HG02938 (cell line): ENCODE results near the gene LHX8.
"Not testable (repeated sequence)": the region's sequence is repeated elsewhere in the genome, so short reads cannot be mapped to it uniquely, and the experiment has no call there.

Experiments used
- ATAC-seq: cut with Tn5 transposase; IDR thresholded peaks from one replicate; pipeline ENCODE4 v1.9.1; 2021; ENCODE audit warnings: mild to moderate bottlenecking, moderate library complexity; ENCODE audit not compliant: unreplicated experiment

LHX8 gene

DNA sequence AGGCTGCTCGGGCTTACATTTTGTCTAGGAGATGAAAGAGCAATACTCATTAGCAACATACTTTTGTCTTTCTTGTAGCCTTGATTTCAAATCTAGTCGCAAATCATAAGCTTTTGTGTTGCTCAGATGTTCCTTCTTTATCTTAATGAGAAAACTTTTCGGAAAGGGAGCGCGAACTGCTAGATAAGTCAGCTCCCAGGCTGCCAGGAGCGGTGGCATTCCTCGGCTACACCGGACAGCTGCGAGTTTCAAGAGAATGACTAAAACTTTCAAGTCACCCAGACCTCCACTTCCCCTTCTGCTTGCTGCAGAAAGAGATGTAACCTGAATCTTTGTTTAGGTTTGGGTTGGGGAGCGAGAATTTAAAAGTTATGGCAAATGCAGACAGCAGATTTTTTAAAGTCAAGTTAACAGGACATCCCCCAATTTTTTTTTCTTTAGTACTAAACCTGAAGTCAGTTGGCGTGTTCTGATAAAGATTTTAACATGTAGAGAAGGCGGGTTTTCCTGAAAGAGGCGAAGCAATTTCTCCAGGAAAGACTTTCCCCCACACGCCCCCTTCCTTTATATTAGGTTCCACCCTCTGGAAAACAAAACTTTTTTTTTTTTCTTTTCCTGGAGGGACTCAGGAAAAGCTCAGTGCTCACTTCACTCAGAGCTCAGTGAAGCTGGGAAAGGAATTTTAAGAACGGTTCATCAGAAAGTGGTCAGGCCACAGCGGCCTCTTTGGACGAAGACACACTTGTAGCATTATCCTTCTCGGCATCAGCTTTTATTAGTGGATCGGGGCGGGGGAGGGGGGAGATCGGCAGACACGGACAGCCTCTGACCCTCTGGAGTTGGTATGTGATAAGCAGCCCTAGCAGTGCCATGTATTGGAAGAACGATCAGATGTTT lies at the start of gene LHX8:
Gene LHX8 (plus strand): TSS at position 639 of the 897 bp plus-strand sequence. CDS start 2,227 bp downstream, outside the sequence.
- ATAC-seq, result no peak

DNA sequence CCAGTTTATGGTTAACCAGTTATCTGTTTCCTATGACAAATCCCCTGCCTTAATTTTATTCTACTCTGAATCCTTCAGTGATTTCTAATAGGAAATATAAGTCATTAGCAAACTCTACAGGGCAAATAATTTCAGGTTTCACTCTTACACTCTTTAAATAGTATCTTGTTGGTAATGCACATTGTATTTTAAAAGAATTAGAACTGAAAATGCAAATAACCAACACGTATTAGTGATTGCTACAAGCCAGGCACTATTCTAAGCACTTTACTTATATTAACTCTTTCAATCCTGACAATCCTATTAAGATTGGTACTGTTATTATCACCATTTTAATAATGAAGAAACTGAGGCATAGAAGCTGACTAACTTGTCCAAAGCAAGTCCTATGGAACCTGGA lies 48.3 kb upstream of the LHX8 start:
- no peak for ATAC-seq

- ATAC-seq, result no peak
Measured at GRCh38 chr1:75087278-75087677, 46.9 kb upstream of the LHX8 start.

GRCh38 chr1:75092141-75092540 lies 42.0 kb upstream of the LHX8 start:
- no peak for ATAC-seq

- no peak for ATAC-seq
Measured at GRCh38 chr1:75097654-75098053, 36.5 kb upstream of the LHX8 start.

DNA sequence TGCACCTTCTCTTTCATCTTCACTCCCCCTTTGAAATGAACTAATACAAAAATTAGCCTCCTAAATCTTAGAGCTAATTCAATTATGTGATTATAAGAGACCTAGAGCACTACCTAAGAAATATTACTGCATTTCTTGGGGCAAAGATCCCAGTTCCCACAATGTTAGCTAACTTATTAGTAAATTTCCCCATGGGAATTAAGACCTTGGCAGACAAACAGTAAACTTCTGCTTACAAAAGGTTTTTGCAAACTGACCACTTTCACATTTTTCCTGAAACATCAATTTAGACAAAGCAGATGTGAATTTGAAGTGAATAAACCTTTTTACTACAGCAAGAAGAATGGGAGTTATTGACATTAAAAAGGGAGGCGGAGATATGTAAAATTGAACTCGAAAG lies 34.6 kb upstream of the LHX8 start:
- no peak for ATAC-seq

GRCh38 chr1:75100481-75101092 lies 33.6 kb upstream of the LHX8 start:
- ATAC-seq, result no peak

DNA sequence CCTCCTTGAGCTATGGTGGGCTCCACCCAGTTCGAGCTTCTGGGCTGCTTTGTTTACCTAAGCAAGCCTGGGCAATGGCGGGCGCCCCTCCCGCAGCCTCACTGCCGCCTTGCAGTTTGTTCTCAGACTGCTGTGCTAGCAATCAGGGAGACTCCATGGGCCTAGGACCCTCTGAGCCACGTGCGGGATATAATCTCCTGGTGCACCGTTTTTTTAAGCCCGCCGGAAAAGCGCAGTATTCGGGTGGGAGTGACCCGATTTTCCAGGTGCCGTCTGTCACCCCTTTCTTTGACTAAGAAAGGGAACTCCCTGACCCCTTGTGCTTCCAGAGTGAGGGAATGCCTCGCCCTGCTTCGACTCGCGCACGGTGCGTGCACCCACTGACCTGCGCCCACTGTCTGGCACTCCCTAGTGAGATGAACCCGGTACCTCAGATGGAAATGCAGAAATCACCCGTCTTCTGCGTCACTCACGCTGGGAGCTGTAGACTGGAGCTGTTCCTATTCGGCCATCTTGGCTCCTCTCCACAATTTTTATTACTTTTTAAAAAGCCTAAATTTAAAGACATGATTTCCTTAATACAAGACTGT lies 21.7 kb upstream of the LHX8 start:
- not testable (repeated sequence) for ATAC-seq

GRCh38 chr1:75115654-75116053 lies 18.5 kb upstream of the LHX8 start:
- ATAC-seq, result peak; percentile 77

GRCh38 chr1:75123756-75124155 lies 10.4 kb upstream of the LHX8 start:
- no peak for ATAC-seq

GRCh38 chr1:75124510-75124909 lies 9.7 kb upstream of the LHX8 start:
- ATAC-seq, result no peak

DNA sequence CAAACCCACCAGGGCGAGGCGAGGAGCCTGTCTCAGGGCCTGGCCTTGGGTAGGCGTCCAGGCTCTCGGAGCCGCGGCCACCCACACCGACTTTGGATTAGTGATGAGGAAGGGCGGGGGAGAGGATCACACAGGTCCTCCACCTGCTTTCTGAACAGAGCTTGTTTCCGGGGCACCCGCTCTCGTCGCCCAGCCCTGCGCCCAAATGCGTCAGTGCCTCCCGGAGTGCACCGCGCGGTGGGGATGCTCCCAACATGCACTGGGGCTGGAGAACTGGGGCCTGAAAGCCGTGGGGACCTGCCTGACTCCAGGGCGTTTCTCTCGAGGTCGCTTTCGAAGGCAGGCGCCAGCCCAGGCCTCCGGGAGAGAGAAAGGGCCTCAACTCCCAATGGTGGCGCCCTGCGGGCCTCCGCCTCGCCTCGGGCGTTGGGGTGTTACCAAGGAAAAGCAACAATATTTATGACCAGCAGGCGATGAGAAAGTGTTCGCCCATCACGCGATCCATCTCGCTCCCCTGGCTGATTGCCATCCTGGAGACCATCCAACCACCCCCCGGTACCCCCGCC lies 8.9 kb upstream of the LHX8 start:
- ATAC-seq, result no peak

- ATAC-seq, result no peak
Measured at GRCh38 chr1:75126611-75127101, 7.5 kb upstream of the LHX8 start.

- no peak for ATAC-seq
Measured at GRCh38 chr1:75127916-75128717, 6.1 kb upstream of the LHX8 start.

DNA sequence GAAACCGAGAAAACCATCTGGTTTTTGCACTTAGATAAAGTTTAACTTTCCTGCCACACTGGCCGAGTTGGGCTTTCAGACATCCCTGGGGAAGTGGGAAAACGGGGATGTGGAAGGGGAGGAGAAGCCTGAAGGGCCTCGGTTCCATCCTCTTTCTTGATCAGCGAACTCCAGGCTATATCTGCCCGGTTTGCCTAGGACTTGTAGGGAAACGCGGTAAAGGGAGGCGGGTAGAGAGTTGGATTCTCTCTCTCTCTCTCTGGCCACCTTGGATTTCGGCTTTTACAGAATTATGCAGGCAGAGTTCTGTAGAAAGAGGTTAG lies 4.6 kb upstream of the LHX8 start:
- no peak for ATAC-seq

GRCh38 chr1:75129983-75130789 lies 4.0 kb upstream of the LHX8 start:
- ATAC-seq, result no peak

DNA sequence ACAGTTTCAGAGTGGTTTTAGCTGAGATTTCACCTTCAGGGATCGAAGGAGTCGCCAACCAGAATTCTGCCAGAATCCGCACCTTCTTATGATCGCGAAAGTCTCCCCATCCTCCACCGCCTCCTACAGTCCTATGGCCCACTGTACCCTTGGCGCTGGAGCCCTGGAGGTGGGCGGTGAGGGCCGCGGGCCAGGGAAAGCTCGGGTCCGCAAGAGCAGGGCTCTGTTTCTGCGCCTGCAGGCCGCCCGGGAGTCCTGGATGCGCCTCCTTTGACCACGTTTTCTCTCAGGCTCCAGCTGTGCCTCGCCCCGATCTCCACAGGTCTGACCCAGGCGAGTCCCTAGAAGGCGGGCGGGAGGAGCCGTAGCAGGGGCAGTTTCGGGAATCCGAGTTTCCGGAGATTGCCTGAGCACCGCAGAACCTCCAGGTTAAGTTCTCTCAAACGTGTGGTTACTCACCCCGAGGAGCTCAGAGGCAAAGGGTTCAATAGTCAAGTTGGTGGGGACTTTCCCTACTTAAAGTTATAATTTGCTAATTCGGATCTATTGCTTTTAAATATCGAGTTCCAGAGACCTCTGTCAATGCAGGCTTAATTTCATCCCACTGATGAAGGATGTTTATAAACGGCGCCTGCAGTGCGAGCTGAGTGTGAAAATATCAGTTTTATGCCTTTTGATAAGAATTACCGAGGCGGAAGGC lies 3.2 kb upstream of the LHX8 start:
- no peak for ATAC-seq

- ATAC-seq, result no peak
Measured at GRCh38 chr1:75131565-75132241, 2.5 kb upstream of the LHX8 start.
